HUES48 (cell line): Measurements from ENCODE around the gene TUBA3C.
A peak's percentile ranks its signal among the peaks of the same experiment; 100 is the strongest.
"Not testable (repeated sequence)": the region's sequence is repeated elsewhere in the genome, so short reads cannot be mapped to it uniquely, and the experiment has no call there.

Experiments used
- H3K27ac ChIP-seq: one replicate; pipeline ENCODE4 v1.7.0; 2013; ENCODE audit warnings: low read depth, low read length, inconsistent platforms
- H3K27me3 ChIP-seq: 2 replicates; pipeline ENCODE4 v1.6.1; 2013; ENCODE audit warnings: mild to moderate bottlenecking, low read length; ENCODE audit not compliant: control insufficient read depth, insufficient read depth
- H3K36me3 ChIP-seq: 2 replicates; pipeline ENCODE4 v1.6.1; 2013; ENCODE audit warnings: low read length; ENCODE audit not compliant: control insufficient read depth, insufficient read depth
- H3K4me1 ChIP-seq: 2 replicates; pipeline ENCODE4 v1.6.1; 2013; ENCODE audit warnings: mild to moderate bottlenecking, low read length; ENCODE audit not compliant: control insufficient read depth, insufficient read depth
- H3K4me3 ChIP-seq: 2 replicates; pipeline ENCODE4 v1.5.1; 2013; ENCODE audit warnings: mild to moderate bottlenecking, low read depth, low read length
- H3K9ac ChIP-seq: 2 replicates; pipeline ENCODE4 v1.6.1; 2013; ENCODE audit warnings: mild to moderate bottlenecking, low read depth, low read length, moderate library complexity
- H3K9me3 ChIP-seq: 2 replicates; pipeline ENCODE4 v1.6.1; 2013; ENCODE audit warnings: low read length; ENCODE audit not compliant: control insufficient read depth, insufficient read depth

Gene TUBA3C

GRCh38 chr13:19181621-19182485 lies at the start of gene TUBA3C:
TUBA3C (minus strand) TSS chr13:19181824; CDS start chr13:19181747, 77 bp downstream.
- no peak within 1 kb of the TSS for H3K27ac ChIP-seq
- H3K27me3 ChIP-seq = no peaks in the 10 kb centered on the region
- H3K4me1 ChIP-seq = no peaks in the 10 kb centered on the region
- H3K4me3 ChIP-seq = no peak within 1 kb of the TSS
- H3K9me3 ChIP-seq = peaks cover 95% of the 10 kb centered on the region
- H3K36me3 ChIP-seq = no peaks in the 10 kb centered on the region
- no peak within 1 kb of the TSS for H3K9ac ChIP-seq

- H3K36me3 ChIP-seq, H3K27ac ChIP-seq, H3K4me1 ChIP-seq, H3K4me3 ChIP-seq, H3K27me3 ChIP-seq, H3K9ac ChIP-seq: not testable (repeated sequence)
- peaks cover 38% of the 10 kb centered on the region for H3K9me3 ChIP-seq
Measured at GRCh38 chr13:19207413-19207812, 25.8 kb upstream of the TUBA3C start.

GRCh38 chr13:19192622-19193021 lies 11.0 kb upstream of the TUBA3C start:
- not testable (repeated sequence) for H3K9ac ChIP-seq, H3K36me3 ChIP-seq, H3K4me3 ChIP-seq, H3K27ac ChIP-seq, H3K27me3 ChIP-seq, H3K4me1 ChIP-seq
- peaks cover 64% of the 10 kb centered on the region for H3K9me3 ChIP-seq

GRCh38 chr13:19189911-19190310 lies 8.3 kb upstream of the TUBA3C start:
- not testable (repeated sequence) for H3K36me3 ChIP-seq, H3K27me3 ChIP-seq, H3K9ac ChIP-seq, H3K4me3 ChIP-seq, H3K27ac ChIP-seq, H3K4me1 ChIP-seq
- peaks cover 68% of the 10 kb centered on the region for H3K9me3 ChIP-seq

DNA sequence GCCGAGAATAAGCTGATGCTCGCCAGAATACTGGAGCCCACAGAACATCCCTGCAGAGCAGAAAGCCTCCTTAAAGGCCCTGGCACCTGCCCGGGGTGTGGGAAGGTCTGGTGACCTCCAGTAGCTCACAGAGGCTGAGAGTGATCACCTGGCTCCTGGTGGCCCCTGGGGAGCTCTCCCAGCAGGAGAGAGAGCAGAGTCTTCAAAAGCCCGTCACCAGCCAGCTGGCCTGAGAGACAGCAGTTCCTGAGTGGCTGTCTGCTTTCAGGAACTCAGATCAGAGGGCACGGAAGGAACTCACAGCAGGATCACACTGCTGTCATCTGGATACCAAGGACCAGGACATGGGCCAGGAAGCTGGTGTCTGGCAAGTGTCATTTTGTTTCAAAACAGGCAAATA lies 7.7 kb upstream of the TUBA3C start:
- H3K4me3 ChIP-seq, H3K36me3 ChIP-seq, H3K4me1 ChIP-seq, H3K27ac ChIP-seq, H3K27me3 ChIP-seq, H3K9ac ChIP-seq: not testable (repeated sequence)
- peaks cover 68% of the 10 kb centered on the region for H3K9me3 ChIP-seq

DNA sequence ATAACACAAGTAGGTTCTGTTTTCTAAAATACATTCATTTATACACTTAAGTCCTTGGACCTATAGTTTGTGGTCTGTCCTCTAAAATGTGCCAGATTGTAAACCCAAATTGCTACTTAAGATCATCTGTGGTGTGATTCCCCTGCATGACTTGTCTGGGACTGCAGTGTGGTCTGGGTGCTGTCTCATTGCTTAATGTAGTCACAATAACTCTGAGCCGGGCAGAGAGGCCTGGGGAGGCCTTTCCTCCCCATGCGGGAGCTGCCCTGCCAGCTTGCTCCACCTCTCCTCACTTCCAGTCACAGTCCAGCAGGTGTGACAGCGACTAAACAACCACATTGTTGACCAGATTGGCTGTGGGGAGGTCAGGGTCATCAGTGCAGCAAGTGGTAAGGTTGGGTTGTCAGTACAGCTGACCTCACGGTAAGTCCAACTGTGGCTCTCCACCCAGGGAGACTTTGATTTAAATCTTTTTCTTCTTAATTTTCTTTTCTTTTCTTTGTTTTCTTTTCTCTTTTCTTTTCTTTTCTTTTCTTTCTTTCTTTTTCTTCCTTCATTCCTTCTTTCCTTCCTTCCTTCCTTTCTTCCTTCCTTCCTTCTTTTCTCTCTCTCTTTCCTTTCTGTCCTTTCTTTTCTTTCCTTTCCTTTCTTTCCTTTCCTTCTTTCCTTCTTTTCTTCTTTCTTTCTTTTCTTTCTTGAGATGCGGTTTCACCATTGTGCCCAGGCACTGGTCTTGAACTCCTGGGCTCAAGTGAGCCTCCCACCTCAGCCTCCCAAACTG lies 4.4 kb upstream of the TUBA3C start:
- Histone ChIP-seq H3K4me3 (peak overlapping the region; percentile 8; the same call in 1 of the 2 replicates), H3K27ac (no peak overlapping the region), H3K36me3 (no peaks in the 10 kb centered on the region), H3K9me3 (peaks cover 79% of the 10 kb centered on the region), H3K9ac (no peak overlapping the region), H3K27me3 (no peaks in the 10 kb centered on the region), H3K4me1 (no peaks in the 10 kb centered on the region)

DNA sequence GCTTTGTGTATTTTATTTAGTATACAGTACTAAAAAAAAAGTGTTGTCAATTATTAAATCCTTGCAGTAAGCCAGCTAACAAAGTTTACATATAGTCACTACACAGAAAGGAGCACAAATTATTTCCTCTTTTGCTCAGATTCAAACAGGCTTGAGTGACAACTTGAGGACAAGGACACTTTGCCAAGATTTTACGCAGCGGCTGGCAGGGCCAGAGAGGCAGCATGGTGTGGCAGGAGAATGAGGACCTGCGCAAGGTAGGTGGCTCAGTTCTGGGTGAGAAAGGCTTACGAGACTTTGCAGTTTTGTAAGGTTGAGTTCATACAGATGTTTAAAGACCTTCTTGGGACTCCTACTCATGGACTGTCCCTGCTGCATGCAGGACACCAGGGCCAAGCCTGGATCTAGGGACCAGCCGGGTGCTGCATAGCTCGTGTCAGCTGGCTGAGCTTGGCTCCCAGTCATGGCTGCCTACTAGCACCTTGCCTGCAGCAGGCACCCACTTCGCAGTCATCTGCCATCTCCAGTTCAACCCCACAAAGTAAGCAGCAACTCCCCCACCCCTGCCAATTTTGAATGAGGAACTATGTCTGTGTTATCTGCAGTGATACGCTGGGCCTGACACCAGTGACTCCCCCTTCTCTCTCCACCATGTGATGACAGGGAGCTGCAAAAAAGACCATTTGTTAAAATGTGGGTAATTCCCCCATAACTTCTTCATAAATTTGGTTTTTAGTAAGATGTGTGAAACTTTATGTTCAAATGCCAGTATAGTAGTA lies 3.7 kb upstream of the TUBA3C start:
- H3K9me3 ChIP-seq = peaks cover 76% of the 10 kb centered on the region
- H3K36me3 ChIP-seq = no peaks in the 10 kb centered on the region
- no peaks in the 10 kb centered on the region for H3K27me3 ChIP-seq
- peak overlapping the region; percentile 8; the same call in 1 of the 2 replicates for H3K4me3 ChIP-seq
- H3K4me1 ChIP-seq = no peaks in the 10 kb centered on the region
- no peak overlapping the region for H3K27ac ChIP-seq
- no peak overlapping the region for H3K9ac ChIP-seq

DNA sequence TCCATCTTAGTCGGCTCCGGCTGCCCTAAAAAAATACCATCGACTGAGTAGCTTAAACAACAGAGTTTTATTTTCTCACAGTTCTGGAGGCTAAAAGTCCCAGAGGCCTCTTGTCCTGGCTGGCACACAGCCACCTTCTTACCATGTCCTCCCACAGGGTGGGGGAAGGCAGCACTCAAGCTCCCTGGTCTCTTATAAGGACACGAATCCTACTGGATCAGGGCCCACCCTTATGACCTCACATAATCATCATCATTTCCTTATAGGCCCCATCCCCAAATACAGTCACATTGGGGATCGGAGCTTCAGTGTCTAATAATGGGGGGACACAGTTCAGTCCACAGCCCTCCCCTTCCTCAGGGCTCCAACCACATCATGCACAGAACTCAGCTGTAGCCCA lies 2.6 kb upstream of the TUBA3C start:
- Histone ChIP-seq H3K36me3 (no peaks in the 10 kb centered on the region), H3K9ac (no peak overlapping the region), H3K4me1 (no peaks in the 10 kb centered on the region), H3K27ac (no peak overlapping the region), H3K4me3 (no peak overlapping the region), H3K27me3 (no peaks in the 10 kb centered on the region), H3K9me3 (peaks cover 81% of the 10 kb centered on the region)

DNA sequence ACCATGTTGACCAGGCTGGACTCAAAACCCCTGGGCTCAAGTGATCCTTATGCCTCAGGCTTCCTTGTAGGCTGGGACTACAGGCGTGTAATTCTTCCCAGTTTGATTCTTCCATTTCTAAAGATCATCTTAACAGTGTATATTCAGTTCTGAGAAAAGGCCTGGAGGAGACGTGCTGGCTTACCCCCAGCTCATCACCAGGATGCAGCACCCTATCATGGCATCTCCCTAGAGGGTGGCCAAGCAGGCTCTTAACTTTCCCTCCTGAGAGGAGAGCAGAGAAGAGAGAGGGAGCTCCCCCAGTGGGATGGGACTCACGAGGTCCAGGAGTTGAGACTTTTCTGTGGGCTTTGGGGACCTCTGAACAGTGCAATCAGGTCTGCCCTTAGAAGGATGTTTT lies 2.1 kb upstream of the TUBA3C start:
- Histone ChIP-seq H3K27me3 (no peaks in the 10 kb centered on the region), H3K4me1 (no peaks in the 10 kb centered on the region), H3K4me3 (no peak overlapping the region), H3K9ac (no peak overlapping the region), H3K9me3 (peaks cover 83% of the 10 kb centered on the region), H3K36me3 (no peaks in the 10 kb centered on the region), H3K27ac (no peak overlapping the region)

DNA sequence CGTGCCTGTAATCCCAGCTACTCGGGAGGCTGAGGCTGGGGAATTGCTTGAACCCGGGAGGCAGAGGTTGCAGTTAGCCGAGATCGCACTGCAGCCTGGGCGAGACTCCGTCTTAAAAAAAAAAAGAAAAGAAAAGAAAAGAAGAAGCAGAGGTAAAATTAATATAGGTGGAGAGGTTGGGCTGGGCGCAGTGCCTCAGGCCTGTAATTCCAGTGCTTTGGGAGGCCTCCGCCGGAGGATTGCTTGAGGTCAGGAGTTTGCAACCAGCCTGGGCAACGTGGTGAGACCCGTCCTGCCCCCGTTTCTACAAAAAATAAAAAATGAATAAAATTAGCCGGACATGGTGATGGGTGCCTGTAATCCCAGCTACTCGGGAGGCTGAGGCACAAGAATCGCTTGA lies 912 bp upstream of the TUBA3C start:
- H3K4me3 ChIP-seq = no peak overlapping the region
- H3K27me3 ChIP-seq = no peaks in the 10 kb centered on the region
- H3K9me3 ChIP-seq = peaks cover 92% of the 10 kb centered on the region
- no peaks in the 10 kb centered on the region for H3K36me3 ChIP-seq
- no peaks in the 10 kb centered on the region for H3K4me1 ChIP-seq
- H3K9ac ChIP-seq = no peak overlapping the region
- H3K27ac ChIP-seq = no peak overlapping the region
